Activated CD4-positive, alpha-beta T cell treated with anti-CD3 and anti-CD28 coated beads for 36 hours (primary cell): ENCODE data around the gene CELF4. TPM values are rescaled to one million over a fixed set of nuclear protein-coding genes. Genes with fewer than 3 reads are reported as not detected.
A peak's percentile ranks its signal among the peaks of the same experiment; 100 is the strongest.

Experiments
- ATAC-seq: fragments of 200-7000 bp; cut with Tn5 transposase; one replicate; pipeline ENCODE4 v1.10.0; 2021; ENCODE audit warnings: mild to moderate bottlenecking, moderate library complexity
- CTCF ChIA-PET: fragments of 350-600 bp; sonication (Branson Sonifier 250); formaldehyde crosslinking; loops from one replicate; lab custom pipeline; 2021; ENCODE audit warnings: antibody characterized with exemption; lab: Charles Lee
- POLR2A ChIA-PET: fragments of 350-600 bp; sonication (Branson Sonifier 250); formaldehyde crosslinking; loops from one replicate; lab custom pipeline; 2021; ENCODE audit warnings: antibody characterized with exemption, inconsistent platforms; lab: Charles Lee
- DNase-seq: peaks from one replicate; pipeline ENCODE4 v3.0.0-alpha.2; 2020
- H3K27ac Mint-ChIP-seq: one replicate; pipeline ENCODE4 v1.8.0; 2021; ENCODE audit warnings: mixed read lengths
- H3K27me3 Mint-ChIP-seq: one replicate; pipeline ENCODE4 v1.8.0; 2021; ENCODE audit warnings: mixed read lengths
- H3K36me3 Mint-ChIP-seq: one replicate; pipeline ENCODE4 v1.8.0; 2021; ENCODE audit warnings: low read depth, mixed read lengths
- H3K4me1 Mint-ChIP-seq: one replicate; pipeline ENCODE4 v1.8.0; 2021; ENCODE audit warnings: mixed read lengths
- H3K4me3 Mint-ChIP-seq: one replicate; pipeline ENCODE4 v1.8.0; 2021; ENCODE audit warnings: mild to moderate bottlenecking, moderate library complexity, mixed read lengths
- H3K9me3 Mint-ChIP-seq: one replicate; pipeline ENCODE4 v1.8.0; 2021; ENCODE audit warnings: low read depth, mixed read lengths
- intact Hi-C, 2 experiments: fragments of 100-400 bp; cut with DNase I in 1 of 2; cut with micrococcal nuclease in 1 of 2; formaldehyde crosslinking; loops; one replicate each; pipeline versions ENCODE4 v1.14.2 to v1.15.1; 2022 to 2024; cut with DNase I, micrococcal nuclease
- total RNA-seq, 2 experiments: library from RNA; stranded (reverse); gene quantifications; one replicate each; pipeline ENCODE4 v1.2.3, GENCODE V29; 2021

The CELF4 gene
- total RNA-seq, 2 experiments from 2014 or later: not detected

GRCh38 chr18:37397814-37398213 is 167.8 kb downstream of the CELF4 start:
- CTCF ChIA-PET: interaction anchor here (0.6 to 0.7 kb wide), 2 partner anchors 109 to 1207 kb away, joined by 3 to 4 read pairs; no protein-coding TSS in a partner anchor
- Mint-ChIP-seq H3K36me3 (no peaks in the 10 kb centered on the region), H3K4me1 (no peaks in the 10 kb centered on the region), H3K27me3 (peaks cover 16% of the 10 kb centered on the region), H3K27ac (no peak overlapping the region), H3K4me3 (no peak overlapping the region), H3K9me3 (no peaks in the 10 kb centered on the region)
- ATAC-seq (no peak), DNase-seq (no peak)
- POLR2A ChIA-PET: no interaction called here
- intact Hi-C loops: no loop called here

DNA sequence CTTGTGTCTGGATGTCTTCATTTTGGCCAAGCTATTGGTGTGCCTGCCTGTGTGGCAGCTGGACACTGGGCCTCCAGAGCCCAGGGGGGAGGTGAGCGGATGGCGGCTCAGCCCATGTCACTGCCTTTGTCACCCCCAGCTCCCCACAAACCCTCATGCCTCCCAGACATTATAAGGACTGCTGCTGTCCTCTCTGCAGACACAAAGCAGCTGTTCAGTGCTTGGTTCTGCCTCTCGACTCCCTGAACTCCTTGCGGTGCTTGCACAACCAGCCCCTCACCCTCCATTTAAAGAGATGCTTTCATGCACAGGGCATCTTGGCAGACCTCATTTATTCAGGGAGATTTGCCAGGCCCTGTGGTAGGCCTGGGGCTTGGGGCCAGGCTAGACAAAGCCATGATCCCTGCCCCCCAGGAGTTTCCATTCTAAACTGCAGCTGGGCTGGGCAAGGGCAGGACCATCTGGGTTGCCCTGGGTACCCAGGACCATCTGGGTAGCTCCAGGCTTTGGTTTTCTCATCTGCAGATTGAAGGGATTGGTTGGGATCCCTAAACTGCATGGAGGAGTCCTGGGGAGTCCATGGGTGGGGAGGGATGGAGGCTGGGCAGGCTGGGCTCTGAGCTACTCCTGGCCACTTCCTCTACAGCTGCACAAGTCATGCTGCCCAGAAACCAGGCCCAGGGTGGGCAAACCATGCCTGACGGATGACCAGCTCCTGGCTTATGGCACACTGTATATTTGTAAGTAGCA is 168.5 kb downstream of the CELF4 start:
- ATAC-seq (no peak), DNase-seq (no peak)
- no peak overlapping the region for H3K4me3 Mint-ChIP-seq
- H3K9me3 Mint-ChIP-seq: no peaks in the 10 kb centered on the region
- peaks cover 19% of the 10 kb centered on the region for H3K27me3 Mint-ChIP-seq
- ChIA-PET POLR2A (no interaction called here), CTCF (interaction anchor here (0.6 kb wide), 1 partner anchor 1207 kb away, joined by 4 read pairs; no protein-coding TSS in a partner anchor)
- intact Hi-C loops: no loop called here
- no peaks in the 10 kb centered on the region for H3K4me1 Mint-ChIP-seq
- no peaks in the 10 kb centered on the region for H3K36me3 Mint-ChIP-seq
- H3K27ac Mint-ChIP-seq: no peak overlapping the region

GRCh38 chr18:37395631-37396030 is 170.0 kb downstream of the CELF4 start:
- Mint-ChIP-seq H3K4me3 (no peak overlapping the region), H3K27me3 (peaks cover 23% of the 10 kb centered on the region), H3K27ac (no peak overlapping the region), H3K9me3 (no peaks in the 10 kb centered on the region), H3K4me1 (no peaks in the 10 kb centered on the region), H3K36me3 (no peaks in the 10 kb centered on the region)
- intact Hi-C loops: no loop called here
- ChIA-PET CTCF (no interaction called here), POLR2A (no interaction called here)
- DNase-seq (no peak), ATAC-seq (no peak)

- no peaks in the 10 kb centered on the region for H3K4me1 Mint-ChIP-seq
- H3K27ac Mint-ChIP-seq: no peak overlapping the region
- no peak overlapping the region for H3K4me3 Mint-ChIP-seq
- intact Hi-C loops: no loop called here
- peaks cover 23% of the 10 kb centered on the region for H3K27me3 Mint-ChIP-seq
- ATAC-seq: no peak
- DNase-seq: no peak
- ChIA-PET POLR2A (no interaction called here), CTCF (interaction anchor here (0.7 kb wide), 1 partner anchor 29 kb away, joined by 4 read pairs; no protein-coding TSS in a partner anchor)
- H3K36me3 Mint-ChIP-seq: no peaks in the 10 kb centered on the region
- H3K9me3 Mint-ChIP-seq: no peaks in the 10 kb centered on the region
Observed at GRCh38 chr18:37395138-37395537, 170.5 kb downstream of the CELF4 start.

GRCh38 chr18:37394610-37394965 is 171.0 kb downstream of the CELF4 start:
- peaks cover 23% of the 10 kb centered on the region for H3K27me3 Mint-ChIP-seq
- ChIA-PET POLR2A (no interaction called here), CTCF (interaction anchor here (0.7 kb wide), 1 partner anchor 29 kb away, joined by 4 read pairs; no protein-coding TSS in a partner anchor)

DNA sequence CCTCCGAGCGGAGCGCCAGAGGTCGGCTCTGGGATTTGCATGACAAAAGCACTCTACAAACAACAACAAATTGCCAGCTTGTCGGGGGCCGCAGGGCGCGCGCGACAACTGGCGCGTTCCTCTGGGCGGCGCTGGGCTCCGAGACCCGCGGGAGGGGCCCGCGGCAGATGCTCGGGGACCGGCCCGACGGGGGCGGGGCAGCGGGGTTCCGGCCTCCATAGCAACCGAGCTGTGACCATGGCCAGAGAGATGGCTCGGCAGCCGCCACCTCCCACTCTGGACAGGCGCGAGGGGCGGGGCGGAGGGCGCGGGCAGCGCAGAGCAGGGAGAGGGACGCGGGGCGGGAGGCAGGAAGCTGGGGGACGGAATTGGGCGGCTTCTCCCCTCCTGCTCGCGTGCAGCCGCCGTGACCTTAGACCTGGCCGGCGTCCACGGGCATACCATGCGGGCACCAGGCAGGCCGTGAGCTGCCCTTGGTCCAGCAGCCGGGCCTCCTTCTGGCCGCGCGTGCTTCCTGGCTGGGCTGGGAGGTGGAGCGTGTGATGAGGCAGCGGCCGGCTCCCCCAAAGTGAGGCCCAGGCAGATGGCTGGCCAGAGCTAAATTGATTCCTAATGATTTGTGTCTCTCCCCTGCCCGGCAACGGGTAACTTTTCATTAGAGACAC is 171.5 kb downstream of the CELF4 start:
- intact Hi-C loops: no loop called here
- no peak overlapping the region for H3K4me3 Mint-ChIP-seq

More at GRCh38 chr18:37394610-37394965, 171.0 kb downstream of the CELF4 start:
- no peak for DNase-seq
- Mint-ChIP-seq H3K27ac (no peak overlapping the region), H3K36me3 (no peaks in the 10 kb centered on the region), H3K4me3 (no peak overlapping the region), H3K9me3 (no peaks in the 10 kb centered on the region), H3K4me1 (no peaks in the 10 kb centered on the region)
- no peak for ATAC-seq
- intact Hi-C loops: no loop called here

DNA sequence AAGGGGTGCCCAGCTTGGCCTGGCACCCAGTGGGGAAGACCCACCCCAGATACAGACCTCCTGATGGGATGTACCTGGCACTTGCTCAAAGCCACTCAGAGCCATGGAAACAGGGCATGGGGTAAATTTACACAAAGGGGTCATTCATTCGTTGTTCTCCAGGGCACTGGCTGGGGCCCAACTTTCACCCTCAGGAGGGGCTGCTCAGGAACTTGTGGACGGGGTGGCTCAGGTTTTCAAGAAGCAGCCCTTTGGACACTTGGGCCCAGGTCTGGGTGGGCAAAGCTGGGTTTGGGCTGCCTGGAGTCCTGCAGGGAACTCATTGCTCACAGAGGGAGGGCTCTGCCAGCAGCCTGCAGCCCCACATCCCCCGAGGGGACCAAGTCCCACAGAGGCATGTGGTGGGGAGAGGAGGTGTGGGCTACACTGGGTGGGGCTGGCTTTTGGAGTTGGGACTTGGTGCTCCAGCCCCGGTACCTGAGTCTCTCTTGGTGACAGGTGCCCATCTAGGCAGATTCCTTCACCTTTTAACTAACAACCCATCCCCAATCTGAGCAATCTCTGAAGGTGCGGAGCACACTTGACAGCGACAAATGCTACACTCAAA is 172.3 kb downstream of the CELF4 start:
- Mint-ChIP-seq H3K4me3 (no peak overlapping the region), H3K9me3 (no peaks in the 10 kb centered on the region), H3K36me3 (no peaks in the 10 kb centered on the region), H3K27me3 (peaks cover 23% of the 10 kb centered on the region), H3K4me1 (no peaks in the 10 kb centered on the region), H3K27ac (no peak overlapping the region)
- ChIA-PET CTCF (no interaction called here), POLR2A (no interaction called here)
- DNase-seq (no peak), ATAC-seq (no peak)
- intact Hi-C loops: no loop called here

More for the DNA sequence above, 171.5 kb downstream of the CELF4 start:
- no peak overlapping the region for H3K27ac Mint-ChIP-seq
- POLR2A ChIA-PET: no interaction called here
- H3K27me3 Mint-ChIP-seq: peaks cover 23% of the 10 kb centered on the region
- DNase-seq (peak; percentile 7), ATAC-seq (no peak)
- no peaks in the 10 kb centered on the region for H3K9me3 Mint-ChIP-seq
- CTCF ChIA-PET: no interaction called here
- no peaks in the 10 kb centered on the region for H3K4me1 Mint-ChIP-seq
- no peaks in the 10 kb centered on the region for H3K36me3 Mint-ChIP-seq

DNA sequence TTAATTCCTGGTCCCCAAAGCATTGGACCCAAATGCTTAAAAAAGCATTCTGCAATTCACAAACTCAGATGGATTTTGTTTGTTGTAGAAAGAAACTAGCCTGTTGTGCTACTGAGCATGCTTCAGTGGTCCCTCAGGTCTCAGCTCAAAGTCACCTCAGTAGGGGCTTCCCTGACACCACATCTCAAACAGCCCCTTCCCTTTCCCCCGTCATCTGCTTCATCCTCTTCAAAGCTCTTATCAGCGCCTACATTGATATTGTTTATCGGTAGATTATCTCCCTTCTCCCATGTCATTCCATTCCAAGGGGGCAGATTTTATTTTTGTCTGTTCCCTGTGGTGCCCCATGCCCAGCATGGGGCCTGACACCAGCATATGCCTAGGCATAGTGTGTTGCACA is 172.9 kb downstream of the CELF4 start:
- CTCF ChIA-PET: no interaction called here

DNA sequence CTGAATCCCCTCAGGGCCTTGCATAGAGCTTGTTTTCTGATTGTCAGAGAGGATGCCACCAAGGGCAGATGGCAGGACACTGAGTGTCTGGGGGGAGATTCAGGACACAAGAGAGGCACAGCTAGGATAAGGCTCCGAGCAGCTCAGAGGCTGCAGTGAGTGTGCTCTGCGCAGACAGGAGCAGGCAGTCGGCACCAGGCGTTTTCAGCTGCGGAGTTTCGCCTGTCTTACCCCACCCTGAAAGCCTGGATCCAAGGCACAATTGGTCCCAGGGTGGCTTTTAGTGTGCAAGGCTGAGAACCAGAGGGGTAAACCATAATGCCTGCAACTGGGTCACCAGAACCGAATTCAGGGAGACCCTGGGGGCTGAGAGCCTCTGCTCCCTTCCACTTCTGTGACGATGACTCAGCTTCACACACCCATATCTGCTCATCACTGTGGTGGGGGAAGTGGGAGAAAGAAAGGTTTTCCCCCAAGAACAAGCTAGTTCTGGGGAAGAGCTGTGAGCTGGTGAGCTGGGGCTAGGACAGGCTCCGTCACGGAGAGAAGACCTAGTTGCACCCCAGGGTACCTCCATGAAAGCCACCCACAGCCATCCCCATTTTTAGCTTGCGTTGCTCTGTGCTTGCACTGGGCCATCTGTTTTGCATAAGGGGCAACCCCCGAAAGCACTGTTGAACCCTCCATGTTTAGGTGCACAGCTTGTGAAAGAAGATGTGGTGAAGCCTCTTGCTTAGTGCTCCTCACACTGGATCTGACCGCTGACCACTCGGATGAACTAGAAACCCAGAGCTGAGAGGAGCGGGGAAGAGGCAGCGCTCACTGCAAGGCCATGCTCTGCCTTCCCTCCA is 173.7 kb downstream of the CELF4 start:
- H3K36me3 Mint-ChIP-seq: no peaks in the 10 kb centered on the region
- intact Hi-C loops: no loop called here
- no peaks in the 10 kb centered on the region for H3K4me1 Mint-ChIP-seq
- H3K9me3 Mint-ChIP-seq: no peaks in the 10 kb centered on the region
- ATAC-seq (no peak), DNase-seq (no peak)
- peaks cover 23% of the 10 kb centered on the region for H3K27me3 Mint-ChIP-seq
- ChIA-PET POLR2A (no interaction called here), CTCF (no interaction called here)
- H3K27ac Mint-ChIP-seq: no peak overlapping the region
- H3K4me3 Mint-ChIP-seq: no peak overlapping the region

More for the DNA sequence above, 172.9 kb downstream of the CELF4 start:
- Mint-ChIP-seq H3K9me3 (no peaks in the 10 kb centered on the region), H3K27ac (no peak overlapping the region), H3K27me3 (peaks cover 23% of the 10 kb centered on the region), H3K4me3 (no peak overlapping the region), H3K4me1 (no peaks in the 10 kb centered on the region), H3K36me3 (no peaks in the 10 kb centered on the region)
- ATAC-seq (no peak), DNase-seq (no peak)
- intact Hi-C loops: no loop called here
- POLR2A ChIA-PET: no interaction called here

DNA sequence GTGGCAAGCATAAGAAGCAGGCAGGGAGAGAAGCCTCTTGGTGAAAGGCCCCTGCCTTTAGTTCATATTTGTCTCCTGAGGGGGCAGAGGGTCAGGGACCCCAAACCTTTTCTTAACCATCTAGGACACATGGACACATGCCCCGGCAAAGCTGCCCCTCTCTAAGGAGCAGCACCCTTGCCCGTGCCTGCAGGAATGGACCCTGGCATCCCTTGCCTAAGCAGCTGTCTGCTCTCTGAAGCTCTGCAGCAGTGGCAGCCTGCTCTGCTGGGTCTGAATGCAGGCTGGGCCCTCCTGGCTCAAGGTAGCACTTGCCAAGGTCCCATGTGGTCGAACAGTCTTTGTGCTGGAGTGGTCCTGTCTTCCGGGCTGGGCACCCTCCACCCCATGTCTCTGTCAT is 174.4 kb downstream of the CELF4 start:
- Mint-ChIP-seq H3K27me3 (peaks cover 23% of the 10 kb centered on the region), H3K4me1 (no peaks in the 10 kb centered on the region), H3K36me3 (no peaks in the 10 kb centered on the region), H3K27ac (no peak overlapping the region), H3K9me3 (no peaks in the 10 kb centered on the region), H3K4me3 (no peak overlapping the region)
- intact Hi-C loops: no loop called here
- ChIA-PET CTCF (no interaction called here), POLR2A (no interaction called here)
- ATAC-seq (no peak), DNase-seq (no peak)

DNA sequence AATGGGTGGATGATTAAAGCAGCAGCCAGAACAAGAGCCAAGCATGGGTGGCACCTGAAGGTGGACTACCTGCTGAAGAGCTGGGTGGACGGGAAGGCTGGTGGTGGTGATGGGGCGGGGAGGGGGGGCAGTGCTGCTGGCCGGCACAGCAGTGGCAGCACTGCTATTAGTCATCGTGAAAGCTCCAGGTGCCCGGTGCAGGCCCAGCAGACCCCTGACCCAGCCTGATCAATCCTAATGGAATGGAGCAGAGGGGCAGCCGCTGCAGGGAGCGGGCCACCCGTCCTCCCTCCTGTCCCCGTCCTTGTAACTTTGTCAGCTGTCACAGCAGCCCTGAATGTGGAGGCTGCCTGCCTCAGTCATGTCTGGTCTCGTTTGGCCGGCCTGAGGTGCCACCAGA is 174.9 kb downstream of the CELF4 start:
- H3K9me3 Mint-ChIP-seq: no peaks in the 10 kb centered on the region
- CTCF ChIA-PET: no interaction called here
- no peak overlapping the region for H3K27ac Mint-ChIP-seq
- no peaks in the 10 kb centered on the region for H3K4me1 Mint-ChIP-seq
- ATAC-seq: no peak
- no peak for DNase-seq
- no peak overlapping the region for H3K4me3 Mint-ChIP-seq
- POLR2A ChIA-PET: no interaction called here
- H3K27me3 Mint-ChIP-seq: peaks cover 20% of the 10 kb centered on the region
- intact Hi-C loops: no loop called here
- H3K36me3 Mint-ChIP-seq: no peaks in the 10 kb centered on the region
